Epidermal melanocyte (primary cell): ENCODE results near the gene ATP13A1.
"Not testable (repeated sequence)": the region's sequence is repeated elsewhere in the genome, so short reads cannot be mapped to it uniquely, and the experiment has no call there.

Source experiments
- DNase-seq: peaks from one replicate; pipeline ENCODE4 v3.0.0; 2011; ENCODE audit warnings: low spot score; ENCODE audit not compliant: insufficient read length

The ATP13A1 gene

DNA sequence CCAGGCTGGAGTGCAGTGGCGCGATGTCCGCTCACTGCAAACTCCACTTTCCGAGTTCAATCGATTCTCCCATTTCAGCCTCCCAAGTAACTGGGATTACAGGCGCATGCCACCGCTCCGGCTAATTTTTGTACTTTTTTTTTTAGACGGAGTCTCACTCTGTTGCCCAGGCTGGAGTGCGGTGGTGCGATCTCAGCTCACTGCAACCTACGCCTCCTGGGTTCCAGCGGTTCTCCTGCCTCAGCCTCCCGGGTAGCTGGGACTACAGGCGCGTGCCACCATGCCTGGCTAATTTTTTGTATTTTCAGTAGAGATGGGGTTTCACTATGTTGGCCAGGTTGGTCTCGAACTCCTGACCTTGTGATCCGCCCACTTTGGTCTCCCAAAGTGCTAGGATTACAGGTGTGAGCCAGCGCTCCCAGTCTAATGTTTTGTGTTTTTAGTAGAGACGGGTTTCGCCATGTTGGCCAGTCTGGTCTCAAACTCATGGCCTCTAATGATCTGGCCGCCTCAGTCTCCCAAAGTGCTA, 2.0 kb upstream of the ATP13A1 start:
- DNase-seq = not testable (repeated sequence)

DNA sequence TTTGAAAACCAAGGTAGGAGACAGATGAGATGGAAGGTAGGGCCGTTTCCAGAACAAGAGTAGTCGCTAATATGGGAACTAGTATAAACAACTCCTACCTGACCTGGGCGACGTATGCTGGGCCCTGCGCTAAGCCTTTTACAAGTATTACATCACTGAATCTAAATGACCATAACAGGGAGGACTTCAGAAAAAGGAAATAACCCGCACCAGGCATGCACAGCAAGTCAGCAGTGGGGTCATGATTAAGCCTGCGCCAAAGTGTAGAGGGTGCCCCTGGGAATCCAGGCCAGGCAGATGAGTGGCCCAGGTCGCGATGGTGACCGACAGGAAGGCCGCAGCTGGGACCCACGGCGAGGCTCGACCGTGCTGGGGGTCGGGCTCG, 613 bp downstream of the ATP13A1 start:
- DNase-seq = no peak

DNA sequence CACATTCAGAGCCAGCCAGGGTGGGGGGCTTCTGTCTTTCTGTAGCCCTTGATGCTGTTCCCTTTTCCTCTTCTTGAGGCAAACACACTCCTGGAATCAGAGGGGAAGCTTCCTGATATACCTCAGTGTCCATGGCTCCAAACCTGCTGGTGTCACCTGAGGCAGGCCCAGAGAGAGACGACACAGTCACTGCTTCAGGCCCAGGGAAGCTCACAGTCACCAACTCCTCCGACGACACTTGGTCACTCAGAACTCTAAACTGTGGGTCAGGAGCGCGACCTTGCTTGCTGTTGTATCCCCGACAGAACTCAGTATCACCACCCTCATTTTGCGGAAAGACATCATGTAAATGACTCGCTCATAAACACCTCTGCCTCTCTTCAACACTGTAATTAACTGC, 1.1 kb downstream of the ATP13A1 start:
- DNase-seq = no peak

DNA sequence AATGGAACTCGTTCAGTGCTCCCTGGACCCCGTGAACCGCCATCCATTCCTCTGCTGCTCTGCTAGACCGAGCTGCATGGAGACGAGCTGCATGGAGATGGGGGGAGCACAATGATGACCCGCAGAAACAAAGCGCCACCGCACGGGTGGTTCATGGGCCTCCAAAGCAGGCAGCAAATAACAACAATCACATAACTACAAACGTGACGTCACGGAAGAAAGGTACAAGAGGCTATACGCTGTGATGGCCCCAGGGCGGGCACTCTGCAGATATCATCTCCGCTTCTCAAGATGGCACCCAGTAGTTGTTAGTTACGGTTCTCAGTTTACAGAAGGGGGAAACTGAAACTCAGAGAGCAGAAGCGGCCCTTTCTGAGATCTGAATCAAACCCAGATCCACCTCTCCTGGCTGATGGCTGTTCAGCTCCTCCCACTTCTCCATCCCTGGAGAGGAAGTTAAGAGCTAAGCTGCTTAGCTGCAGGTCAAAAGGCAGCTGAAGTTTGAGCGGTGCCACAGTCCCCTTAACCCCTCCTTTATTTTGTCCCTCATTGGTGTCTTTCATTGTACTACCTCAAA, 1.7 kb downstream of the ATP13A1 start:
- no peak for DNase-seq

- no peak for DNase-seq
Observed at GRCh38 chr19:19661141-19661674, 2.3 kb downstream of the ATP13A1 start.

DNA sequence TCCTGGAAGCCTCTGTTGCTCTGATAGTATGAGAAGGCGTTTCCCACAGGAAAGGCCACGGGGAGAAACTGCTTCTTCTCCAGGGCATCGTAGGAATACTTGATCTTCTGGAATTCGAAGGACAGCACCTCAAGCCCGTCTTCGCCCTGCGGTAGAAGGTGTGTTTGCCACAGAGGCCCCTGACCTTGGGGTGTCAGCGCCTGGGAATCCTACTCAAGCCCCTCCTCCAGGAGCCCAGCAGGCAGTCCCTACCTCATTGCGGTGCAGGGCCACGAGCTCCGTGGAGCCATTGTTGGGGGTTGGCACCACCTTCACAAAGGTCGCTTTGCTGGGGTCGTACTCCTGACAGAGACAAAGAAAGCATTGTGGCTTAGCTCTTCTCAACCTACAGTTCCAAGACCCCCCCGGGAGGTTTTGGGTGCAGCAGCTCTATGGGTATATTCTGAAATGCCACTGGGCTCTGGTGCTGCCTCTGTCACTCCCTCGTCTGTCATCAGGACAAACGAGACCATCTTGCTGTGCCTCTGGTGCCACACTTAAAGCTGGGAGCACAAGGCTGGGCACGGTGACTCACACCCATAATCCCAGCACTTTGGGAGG, 3.7 kb downstream of the ATP13A1 start:
- DNase-seq = no peak

DNA sequence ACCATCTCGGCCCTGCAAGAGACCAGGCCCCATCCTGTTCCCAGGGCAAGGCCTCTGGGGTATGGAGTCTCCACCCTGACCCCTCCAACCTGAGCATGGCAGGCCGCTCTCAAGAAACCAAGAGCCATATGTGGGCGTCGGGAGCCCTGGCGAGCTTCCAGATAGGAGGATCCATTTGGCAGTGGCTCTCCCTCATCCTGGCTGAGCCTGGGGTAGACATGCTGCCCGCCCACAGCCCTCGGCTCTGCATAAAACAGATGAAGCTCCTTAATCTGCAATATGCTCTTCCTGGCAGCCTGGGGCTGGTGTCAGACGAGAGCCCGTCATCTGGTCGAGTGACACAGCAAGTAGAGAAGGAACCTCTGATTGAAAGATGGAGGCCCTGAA, 6.1 kb downstream of the ATP13A1 start:
- peak; percentile 9 for DNase-seq

GRCh38 chr19:19656451-19657396, 6.8 kb downstream of the ATP13A1 start:
- DNase-seq = peak; percentile 8

- peak; percentile 8 for DNase-seq
Observed at GRCh38 chr19:19655641-19656343, 7.7 kb downstream of the ATP13A1 start.

DNA sequence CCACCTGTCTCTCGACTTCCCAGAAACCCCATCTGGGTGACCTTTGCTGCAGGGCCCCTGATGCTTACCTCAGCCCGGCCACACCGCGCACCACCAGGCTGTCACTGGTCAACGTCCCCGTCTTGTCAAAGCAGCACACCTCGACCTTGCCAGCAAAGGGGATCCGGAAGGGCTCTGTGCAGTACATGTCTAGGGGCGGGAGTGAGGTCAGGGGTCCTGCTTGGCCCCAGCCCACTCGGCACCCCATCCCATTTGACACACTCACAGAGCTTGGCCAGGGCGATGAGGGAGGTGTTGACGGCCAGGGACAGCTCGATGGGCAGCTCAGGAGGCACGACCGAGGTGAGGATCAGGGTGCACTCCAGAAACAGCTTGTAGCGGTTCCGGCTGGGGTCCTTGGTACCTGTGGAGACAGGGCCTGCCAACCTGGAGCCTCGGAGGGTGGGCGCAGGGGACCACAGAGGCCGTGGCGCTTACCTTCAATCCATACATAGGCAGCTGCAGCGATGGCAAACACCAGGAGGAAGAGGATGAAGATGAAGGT, 8.4 kb downstream of the ATP13A1 start:
- peak; percentile 3 for DNase-seq

DNA sequence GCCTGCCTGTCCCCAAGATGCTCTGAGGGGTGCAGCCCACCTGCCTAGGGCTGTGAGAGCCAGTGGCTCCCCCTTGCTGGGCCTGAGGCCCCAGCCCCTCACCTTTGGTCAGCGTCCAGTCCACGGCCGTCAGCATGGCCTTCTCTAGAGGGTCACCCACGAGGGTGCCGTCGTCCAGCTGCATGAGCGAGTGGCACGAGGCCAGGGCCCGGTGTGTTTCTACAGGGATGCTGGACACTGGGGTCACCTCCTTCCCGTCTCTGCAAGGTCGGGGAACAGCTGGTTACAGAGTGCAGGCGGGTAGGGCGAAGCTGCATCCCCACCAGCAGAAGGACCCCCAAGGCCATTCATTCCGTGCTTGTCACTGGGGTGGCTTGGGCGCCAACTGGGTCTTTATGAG, 9.0 kb downstream of the ATP13A1 start:
- DNase-seq = peak; percentile 5

- DNase-seq = peak; percentile 5
Observed at GRCh38 chr19:19653597-19654147, 9.8 kb downstream of the ATP13A1 start.

- peak; percentile 8 for DNase-seq
Observed at GRCh38 chr19:19652482-19653295, 10.8 kb downstream of the ATP13A1 start.

GRCh38 chr19:19651076-19651475, 12.4 kb downstream of the ATP13A1 start:
- peak; percentile 10 for DNase-seq

- peak; percentile 8 for DNase-seq
Observed at GRCh38 chr19:19650331-19650730, 13.1 kb downstream of the ATP13A1 start.

DNA sequence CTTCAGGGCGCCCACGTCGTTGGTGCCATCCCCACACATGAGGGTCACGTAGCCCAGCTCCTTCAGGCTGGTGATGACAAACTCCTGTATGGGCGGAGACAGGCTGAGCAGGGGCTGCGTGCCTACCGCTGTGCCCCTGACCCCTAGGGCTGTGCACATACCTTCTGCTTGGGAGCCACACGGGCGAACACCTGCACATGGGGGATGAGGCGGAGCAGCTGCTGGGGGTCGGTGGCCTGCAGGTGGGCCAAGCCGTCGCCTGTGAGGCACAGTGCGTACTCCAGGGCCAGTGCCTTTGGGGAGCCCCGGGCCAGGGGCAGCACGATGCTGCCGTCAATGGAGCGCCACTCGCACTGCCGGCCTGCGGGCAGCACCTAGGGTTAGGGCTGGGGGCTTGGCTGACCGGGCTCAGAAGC, 13.9 kb downstream of the ATP13A1 start:
- peak; percentile 8 for DNase-seq

DNA sequence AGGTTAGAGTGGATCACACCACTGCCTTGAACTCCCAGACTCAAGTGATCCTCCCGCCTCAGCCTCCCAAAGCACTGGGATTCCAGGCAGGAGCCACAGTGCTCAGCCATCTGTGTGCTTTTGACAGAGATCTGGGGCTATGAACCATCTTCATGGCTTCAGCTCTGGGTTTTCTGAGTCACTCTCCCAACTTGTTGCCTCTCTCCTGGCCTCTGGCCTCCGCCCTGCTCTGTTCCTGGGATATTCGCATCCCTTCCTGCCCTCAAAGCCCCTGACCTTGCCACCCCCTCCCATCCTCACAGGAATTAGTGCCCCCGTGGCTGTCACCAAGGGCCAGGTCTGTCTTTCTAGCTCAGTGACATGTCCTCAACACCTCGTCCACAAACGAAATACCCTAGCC, 14.3 kb downstream of the ATP13A1 start:
- peak; percentile 3 for DNase-seq

GRCh38 chr19:19647037-19647835, 16.2 kb downstream of the ATP13A1 start:
- DNase-seq = no peak
